ENCODE results near the gene EPB41L4B. TPM values are rescaled to one million over a fixed set of nuclear protein-coding genes. Genes with fewer than 3 reads are reported as not detected.

EPB41L4B gene
- total and polyA plus RNA-seq, 2 of the 13 experiments (the other 11 are each of a cell fraction or from before 2014, with no cell fraction given), result 17.6 to 22.1 TPM

DNA sequence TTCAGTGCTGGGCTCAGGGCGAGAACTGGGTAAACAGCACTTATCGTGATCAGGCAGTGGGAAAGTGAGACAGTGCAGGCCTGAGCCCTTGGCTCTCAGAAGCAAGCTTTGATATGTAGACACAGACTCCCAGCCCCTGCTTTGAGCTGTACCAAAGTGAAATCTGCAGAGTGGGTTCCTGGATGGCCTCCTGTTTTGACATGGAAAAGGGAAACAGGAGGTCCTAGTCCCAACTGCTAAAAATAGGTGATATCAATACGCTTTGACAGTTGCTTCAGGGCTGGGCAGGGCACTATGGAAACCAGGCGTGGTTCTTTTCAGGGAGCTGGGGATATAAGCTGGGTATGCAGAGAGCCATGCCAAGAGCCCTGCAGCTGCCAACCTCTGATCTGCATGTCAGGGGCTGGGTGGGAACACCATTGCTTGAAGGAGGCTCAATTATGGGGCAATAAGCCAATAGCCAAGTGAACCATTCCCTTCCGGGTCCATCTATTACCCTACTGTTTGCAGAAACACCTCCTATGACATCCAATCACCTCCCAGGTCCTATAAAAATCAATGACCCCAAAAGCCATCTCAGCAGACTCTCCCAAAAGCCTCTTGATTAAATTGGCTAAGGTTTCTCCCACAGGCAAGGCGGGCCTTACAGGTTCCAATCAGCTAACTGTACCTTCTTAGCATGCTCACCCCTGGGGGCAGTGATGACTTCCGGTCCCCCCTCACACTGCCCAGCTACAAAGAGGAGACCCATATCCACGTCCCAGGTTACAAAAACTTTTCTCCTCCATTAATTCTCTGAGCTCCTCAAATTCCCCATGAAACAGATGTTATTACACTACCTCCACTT is 45.8 kb downstream of the EPB41L4B start (continued):
- TF ChIP-seq GRHL1 (CRISPR knock-in tag; conservative IDR thresholded peaks at IDR 0.05) (no peak), ZNF512 (CRISPR knock-in tag; IDR thresholded peaks at IDR 0.05) (no peak)

GRCh38 chr9:109273869-109274268 is 47.0 kb downstream of the EPB41L4B start:
- no TSS peak for BruUV-seq (replicated peaks)
- POLR2A ChIA-PET, result interaction anchor here (1.8 kb wide), 1 partner anchor 23 kb away, joined by 4 read pairs; no protein-coding TSS in a partner anchor
- Histone ChIP-seq H3K4me3 (replicated peaks in 1 of 3; ENCODE audit: insufficient read depth in 1 of 3, low read depth in 2 of 3, low read length in 3 of 3) (no peak overlapping the region), H3K27ac (ENCODE audit: extremely low read length, insufficient read depth, low read length) (no peak overlapping the region), H2AFZ (ENCODE audit: low read length) (no peak overlapping the region), H4K20me1 (ENCODE audit: insufficient read depth, low read length) (no peaks in the 10 kb centered on the region), H3K27me3 (ENCODE audit: control insufficient read depth in 1 of 2, insufficient read depth in 2 of 2, low read length in 2 of 2) (no peaks in the 10 kb centered on the region), H3K9me3 (ENCODE audit: low read length) (no peaks in the 10 kb centered on the region), H3K9ac (ENCODE audit: insufficient read depth, low read depth, low read length) (no peak overlapping the region), H3K79me2 (ENCODE audit: insufficient read depth, low read length) (no peaks in the 10 kb centered on the region), H3K36me3 (replicated peaks in 1 of 2; ENCODE audit: control insufficient read depth in 1 of 2, insufficient read depth in 2 of 2, low read length in 2 of 2) (peaks cover 0 to 7% of the 10 kb centered on the region in 2 experiments; a peak in 1 of 5 replicates), H3K4me1 (ENCODE audit: insufficient read depth, low read length) (peaks cover 34% of the 10 kb centered on the region), H3K4me2 (ENCODE audit: low read depth, low read length) (no peak overlapping the region)
- in situ Hi-C loops (cut with HindIII; ENCODE audit: extremely low pct_ligation_motif_present, low pct_unique_long_range_greater_than_20kb) (no loop called here), intact Hi-C loops (cut with micrococcal nuclease; ENCODE audit: unreplicated experiment) (loop anchor here (2.0 kb wide), 1 partner anchor 25 kb away; no protein-coding TSS in a partner anchor)
- DNase-seq (ENCODE audit: low spot score), result no peak
- no peak for FAIRE-seq
- no peak for ATAC-seq
- CTCF ChIA-PET (ENCODE audit: low intra/inter-chr PET ratio, low total read pairs), result no interaction called here
- WGBS (ENCODE audit: low lambda C conversion rate), result 97% methylated on average over 3 of the region's 3 CpGs
- TF ChIP-seq ZNF576 (CRISPR knock-in tag; IDR thresholded peaks at IDR 0.05) (no peak), ZNF12 (CRISPR knock-in tag; IDR thresholded peaks at IDR 0.05) (no peak), ZSCAN22 (CRISPR knock-in tag; IDR thresholded peaks at IDR 0.05) (no peak), ZNF605 (CRISPR knock-in tag; IDR thresholded peaks at IDR 0.05) (no peak), HNF4A (CRISPR knock-in tag; IDR thresholded peaks at IDR 0.05) (no peak), IKZF5 (CRISPR knock-in tag; IDR thresholded peaks at IDR 0.05) (no peak), TFDP2 (CRISPR knock-in tag; IDR thresholded peaks at IDR 0.05) (no peak), POLR2AphosphoS2 (IDR thresholded peaks at IDR 0.05; ENCODE audit: low read depth, low read length) (no peak), ZNF616 (CRISPR knock-in tag; IDR thresholded peaks at IDR 0.05; ENCODE audit: low read depth) (no peak), ZNF556 (CRISPR knock-in tag; IDR thresholded peaks at IDR 0.05; ENCODE audit: borderline replicate concordance) (no peak), GLMP (CRISPR knock-in tag; IDR thresholded peaks at IDR 0.05; ENCODE audit: borderline replicate concordance) (no peak), RFXAP (CRISPR knock-in tag; IDR thresholded peaks at IDR 0.05; ENCODE audit: borderline replicate concordance) (no peak)

All from HepG2 (cell line).